ENCODE measurements around the gene GPR162. TPM values are rescaled to one million over a fixed set of nuclear protein-coding genes. Genes with fewer than 3 reads are reported as not detected.
A peak's percentile ranks its signal among the peaks of the same experiment; 100 is the strongest.

The GPR162 gene
- total and polyA plus RNA-seq, 2 of the 4 experiments (the other 2 are of a cell fraction), result 2.9 to 6.0 TPM

DNA sequence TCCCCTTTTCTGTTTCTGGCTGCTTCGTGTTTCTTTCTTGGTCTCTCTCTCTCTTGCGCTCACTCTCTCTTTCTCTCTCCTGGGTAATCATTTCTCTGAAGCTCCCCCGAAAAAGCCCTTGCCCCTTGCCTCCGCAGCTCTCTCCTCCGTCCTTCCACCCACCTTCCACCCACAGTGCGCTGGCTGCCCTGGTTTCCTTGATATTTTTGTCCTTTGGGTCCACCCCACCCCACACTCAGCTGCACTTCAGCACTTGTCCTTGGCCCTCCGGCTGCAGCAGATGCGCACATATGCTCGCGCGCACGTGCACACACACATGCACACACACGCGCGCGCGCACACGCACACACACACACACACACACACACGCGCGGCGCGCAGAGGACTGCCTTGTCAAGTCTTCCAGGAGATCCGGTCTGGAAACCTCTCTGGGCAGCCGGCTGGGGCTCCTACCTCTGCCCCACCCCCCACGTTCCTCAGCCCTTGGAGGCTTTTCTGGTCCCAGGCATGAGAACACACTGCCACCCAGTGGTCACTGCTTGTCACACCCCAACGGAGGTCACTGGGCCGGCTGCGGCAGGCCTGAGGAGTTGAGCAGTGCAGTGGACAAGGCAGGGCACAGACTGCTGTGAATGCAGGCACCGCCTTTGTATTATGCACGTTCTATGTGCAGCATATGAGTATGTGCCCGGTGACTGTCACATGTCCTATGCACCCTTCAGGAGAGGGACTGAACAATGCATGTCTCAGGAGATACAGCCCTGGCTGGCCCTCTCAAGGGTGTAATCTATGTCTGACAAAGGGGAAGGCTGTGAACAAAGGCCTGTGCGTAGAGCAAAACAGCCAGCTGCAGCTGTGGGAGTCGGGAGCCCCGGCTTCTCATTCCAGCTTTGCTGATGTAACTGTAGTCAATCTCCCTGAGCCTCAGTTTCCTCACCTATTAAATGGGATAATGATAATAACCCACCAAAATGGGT lies 42.8 kb upstream of the GPR162 start:
- intact Hi-C loops (cut with micrococcal nuclease) (loop anchor here (1.0 kb wide), 4 partner anchors 26 to 162 kb away; partner anchors contain the start of gene MLF2), in situ Hi-C loops (cut with MboI; ENCODE audit: low sequenced_read_pairs) (no loop called here), dilution Hi-C loops (cut with HindIII; ENCODE audit: low sequenced_read_pairs, unreplicated experiment) (no loop called here)
- Histone ChIP-seq H2BK5ac (ENCODE audit: low read depth, low read length, poor library complexity, severe bottlenecking) (no peak overlapping the region), H3K4me2 (ENCODE audit: low read depth, low read length) (peak overlapping the region; percentile 70), H4K5ac (ENCODE audit: low read depth, low read length) (peak overlapping the region; percentile 6), H3K9me3 (ENCODE audit: control insufficient read depth, insufficient read depth, low read length) (no peaks in the 10 kb centered on the region), H3K79me1 (ENCODE audit: low read depth in 1 of 2, low read length in 2 of 2) (no peaks in the 10 kb centered on the region), H3K14ac (replicated peaks; ENCODE audit: low read depth, low read length) (peak overlapping the region; percentile 51), H4K91ac (ENCODE audit: insufficient read depth, low read depth, low read length) (0 out of 2 replicates have a peak overlapping the region, but pooled peaks have one; percentile 7), H3K36me3 (ENCODE audit: control insufficient read depth, insufficient read depth, low read length) (no peaks in the 10 kb centered on the region), H4K20me1 (ENCODE audit: insufficient read depth, low read length) (no peaks in the 10 kb centered on the region), H3K4me3 (ENCODE audit: insufficient read depth, low read depth, low read length) (peak overlapping the region; percentile 35), H3K4me1 (ENCODE audit: control insufficient read depth, insufficient read depth, low read length) (peaks cover 4% of the 10 kb centered on the region; the same call in 1 of the 2 replicates), H2AK5ac (ENCODE audit: low read depth, low read length) (no peak overlapping the region; the same call in 1 of the 2 replicates), H2BK20ac (ENCODE audit: low read depth, low read length) (no peak overlapping the region), H2AK9ac (replicated peaks; ENCODE audit: low read depth, low read length, poor library complexity) (peak overlapping the region; percentile 76), H3K27ac (ENCODE audit: insufficient read depth, low read length) (peak overlapping the region; percentile 19; the same call in 1 of the 2 replicates), H2AFZ (replicated peaks; ENCODE audit: low read length, poor library complexity) (peak overlapping the region; percentile 85), H3K27me3 (ENCODE audit: control insufficient read depth, insufficient read depth, low read length) (no peaks in the 10 kb centered on the region), H3K18ac (ENCODE audit: low read depth, low read length) (no peak overlapping the region), H2BK120ac (ENCODE audit: low read depth, low read length) (0 out of 2 replicates have a peak overlapping the region, but pooled peaks have one; percentile 9), H4K8ac (ENCODE audit: low read depth in 2 of 2, low read length in 2 of 2) (peak overlapping the region in 1 of 2 experiments; percentile 70; a peak in 1 of 4 replicates), H3K4ac (ENCODE audit: low read depth, low read length) (peak overlapping the region; percentile 19), H3K9ac (ENCODE audit: low read depth, low read length) (peak overlapping the region; percentile 15; the same call in 1 of the 2 replicates), H3K23ac (ENCODE audit: low read depth, low read length) (no peak overlapping the region), H3K56ac (ENCODE audit: extremely low read depth, insufficient read depth, low read length) (no peak overlapping the region), H2BK15ac (ENCODE audit: low read depth, low read length) (no peak overlapping the region), H3K9me1 (ENCODE audit: insufficient read depth, low read length) (no peaks in the 10 kb centered on the region)
- CTCF ChIA-PET, result interaction anchor here (0.6 to 2.3 kb wide), 4 partner anchors 10 to 35 kb away, joined by 3 to 16 read pairs (median 4); partner anchors contain the start of genes CD4 and MLF2
- no TSS peak for BruUV-seq (replicated peaks)
- peak; percentile 99 for ATAC-seq (ENCODE audit: low read depth)
- POLR2A ChIA-PET (ENCODE audit: unreplicated experiment), result interaction anchor here (0.6 kb wide), 2 partner anchors 90 to 289 kb away, joined by 3 to 17 read pairs; partner anchors contain the start of gene ZNF384
- DNase-seq, result peak; percentile 91
- WGBS, 2 experiments (ENCODE audit: extremely low coverage in 2 of 2, insufficient read length in 1 of 2), result 9% methylated on average over 9 of the region's 35 CpGs; no CpG with 5 or more reads in 1 of the 2 experiments
- TF ChIP-seq FOS (IDR thresholded peaks at IDR 0.05; ENCODE audit: low read depth, low read length) (no peak), MXI1 (IDR thresholded peaks at IDR 0.05; ENCODE audit: borderline replicate concordance, low read depth, low read length) (peak; percentile 74; the same call in 1 of the 2 replicates), POLR2A (IDR thresholded peaks at IDR 0.05; ENCODE audit: low read depth, low read length) (peak; percentile 48; the same call in 1 of the 2 replicates), SMC3 (IDR thresholded peaks at IDR 0.05; ENCODE audit: low read depth, low read length) (peak; percentile 95), NFE2L2 (IDR thresholded peaks at IDR 0.05; ENCODE audit: low read depth, low read length) (no peak), MAFK (IDR thresholded peaks at IDR 0.05; ENCODE audit: low read depth, low read length) (no peak), MAZ (IDR thresholded peaks at IDR 0.05; ENCODE audit: borderline replicate concordance, low read depth, low read length) (peak; percentile 85), RCOR1 (IDR thresholded peaks at IDR 0.05; ENCODE audit: insufficient replicate concordance, low read length) (no peak), CEBPB (IDR thresholded peaks at IDR 0.05; ENCODE audit: low read depth, low read length) (no peak), BHLHE40 (IDR thresholded peaks at IDR 0.05; ENCODE audit: low read depth, low read length) (peak; percentile 90), RAD21 (IDR thresholded peaks at IDR 0.05; ENCODE audit: low read length) (peak; percentile 98)
- TF ChIP-seq, protein P1, sequence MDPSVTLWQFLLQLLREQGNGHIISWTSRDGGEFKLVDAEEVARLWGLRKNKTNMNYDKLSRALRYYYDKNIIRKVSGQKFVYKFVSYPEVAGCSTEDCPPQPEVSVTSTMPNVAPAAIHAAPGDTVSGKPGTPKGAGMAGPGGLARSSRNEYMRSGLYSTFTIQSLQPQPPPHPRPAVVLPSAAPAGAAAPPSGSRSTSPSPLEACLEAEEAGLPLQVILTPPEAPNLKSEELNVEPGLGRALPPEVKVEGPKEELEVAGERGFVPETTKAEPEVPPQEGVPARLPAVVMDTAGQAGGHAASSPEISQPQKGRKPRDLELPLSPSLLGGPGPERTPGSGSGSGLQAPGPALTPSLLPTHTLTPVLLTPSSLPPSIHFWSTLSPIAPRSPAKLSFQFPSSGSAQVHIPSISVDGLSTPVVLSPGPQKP (IDR thresholded peaks at IDR 0.05; ENCODE audit: borderline replicate concordance, low read depth, low read length), result no peak
- TF ChIP-seq, protein P2, sequence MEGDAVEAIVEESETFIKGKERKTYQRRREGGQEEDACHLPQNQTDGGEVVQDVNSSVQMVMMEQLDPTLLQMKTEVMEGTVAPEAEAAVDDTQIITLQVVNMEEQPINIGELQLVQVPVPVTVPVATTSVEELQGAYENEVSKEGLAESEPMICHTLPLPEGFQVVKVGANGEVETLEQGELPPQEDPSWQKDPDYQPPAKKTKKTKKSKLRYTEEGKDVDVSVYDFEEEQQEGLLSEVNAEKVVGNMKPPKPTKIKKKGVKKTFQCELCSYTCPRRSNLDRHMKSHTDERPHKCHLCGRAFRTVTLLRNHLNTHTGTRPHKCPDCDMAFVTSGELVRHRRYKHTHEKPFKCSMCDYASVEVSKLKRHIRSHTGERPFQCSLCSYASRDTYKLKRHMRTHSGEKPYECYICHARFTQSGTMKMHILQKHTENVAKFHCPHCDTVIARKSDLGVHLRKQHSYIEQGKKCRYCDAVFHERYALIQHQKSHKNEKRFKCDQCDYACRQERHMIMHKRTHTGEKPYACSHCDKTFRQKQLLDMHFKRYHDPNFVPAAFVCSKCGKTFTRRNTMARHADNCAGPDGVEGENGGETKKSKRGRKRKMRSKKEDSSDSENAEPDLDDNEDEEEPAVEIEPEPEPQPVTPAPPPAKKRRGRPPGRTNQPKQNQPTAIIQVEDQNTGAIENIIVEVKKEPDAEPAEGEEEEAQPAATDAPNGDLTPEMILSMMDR (conservative IDR thresholded peaks at IDR 0.05; ENCODE audit: low read depth, low read length), result peak; percentile 98

Data from IMR-90 (cell line).